CD1c-positive myeloid dendritic cell (primary cell): ENCODE results near the gene CIAO2B.
A peak's percentile ranks its signal among the peaks of the same experiment; 100 is the strongest.
"Not testable (repeated sequence)": the region's sequence is repeated elsewhere in the genome, so short reads cannot be mapped to it uniquely, and the experiment has no call there.

Experiments
- DNase-seq: peaks from one replicate; pipeline ENCODE4 v3.0.0-alpha.2; 2016; ENCODE audit errors: extremely low spot score

Gene CIAO2B

DNA sequence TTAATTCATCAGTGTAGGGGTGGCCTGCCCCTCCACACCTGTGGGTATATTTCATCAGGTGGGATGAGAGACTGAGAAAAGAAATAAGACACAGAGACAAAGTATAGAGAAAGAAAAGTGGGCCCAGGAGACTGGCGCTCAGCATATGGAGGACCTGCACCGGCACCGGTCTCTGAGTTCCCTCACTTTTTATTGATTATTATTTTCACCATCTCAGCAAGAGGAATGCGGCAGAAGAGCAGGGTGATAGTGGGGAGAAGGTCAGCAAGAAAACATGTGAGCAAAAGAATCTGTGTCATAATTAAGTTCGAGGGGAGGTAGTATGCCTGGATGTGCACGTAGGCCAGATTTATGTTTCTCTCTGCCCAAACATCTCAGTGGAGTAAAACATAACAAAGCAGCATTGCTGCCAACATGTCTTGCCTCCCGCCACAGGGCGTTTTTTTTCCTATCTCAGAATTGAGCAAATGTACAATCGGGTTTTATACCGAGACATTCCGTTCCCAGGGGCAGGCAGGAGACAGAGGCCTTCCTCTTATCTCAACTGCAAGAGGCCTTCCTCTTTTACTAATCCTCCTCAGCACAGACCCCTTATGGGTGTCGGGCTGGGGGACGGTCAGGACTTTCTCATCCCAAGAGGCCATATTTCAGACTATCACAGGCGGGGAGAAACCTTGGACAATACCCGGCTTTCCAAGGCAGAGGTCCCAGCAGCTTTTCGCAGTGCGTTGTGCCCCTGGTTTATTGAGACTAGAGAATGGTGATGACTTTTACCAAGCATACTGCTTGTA, 21.4 kb upstream of the CIAO2B start:
- DNase-seq = not testable (repeated sequence)

DNA sequence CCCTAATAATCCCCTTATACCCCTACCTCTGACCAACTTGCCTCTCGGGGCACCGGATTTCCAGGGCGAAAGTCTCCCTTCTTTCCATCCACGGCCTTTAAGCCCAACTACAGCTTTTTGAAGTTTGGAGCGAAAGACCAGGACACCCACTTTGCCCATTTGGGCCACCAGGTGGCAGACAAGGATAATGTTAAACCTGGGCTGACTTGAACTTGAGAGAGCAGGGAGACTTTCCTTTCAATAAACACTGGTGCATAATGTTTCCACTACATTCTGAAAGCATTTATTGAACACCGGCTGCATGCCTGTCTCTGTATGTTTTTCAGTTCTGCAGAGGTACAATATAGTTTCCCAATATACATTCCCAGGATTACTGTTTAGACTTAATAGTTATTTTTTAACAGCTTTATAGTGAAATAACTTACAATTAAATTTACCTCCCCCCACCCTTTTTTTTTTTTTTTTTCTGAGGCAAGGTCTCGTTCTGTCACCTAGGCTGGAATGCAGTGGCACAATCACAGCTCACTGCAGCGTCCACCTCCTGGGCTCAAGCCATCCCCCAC, 20.0 kb upstream of the CIAO2B start:
- peak; percentile 83 for DNase-seq

DNA sequence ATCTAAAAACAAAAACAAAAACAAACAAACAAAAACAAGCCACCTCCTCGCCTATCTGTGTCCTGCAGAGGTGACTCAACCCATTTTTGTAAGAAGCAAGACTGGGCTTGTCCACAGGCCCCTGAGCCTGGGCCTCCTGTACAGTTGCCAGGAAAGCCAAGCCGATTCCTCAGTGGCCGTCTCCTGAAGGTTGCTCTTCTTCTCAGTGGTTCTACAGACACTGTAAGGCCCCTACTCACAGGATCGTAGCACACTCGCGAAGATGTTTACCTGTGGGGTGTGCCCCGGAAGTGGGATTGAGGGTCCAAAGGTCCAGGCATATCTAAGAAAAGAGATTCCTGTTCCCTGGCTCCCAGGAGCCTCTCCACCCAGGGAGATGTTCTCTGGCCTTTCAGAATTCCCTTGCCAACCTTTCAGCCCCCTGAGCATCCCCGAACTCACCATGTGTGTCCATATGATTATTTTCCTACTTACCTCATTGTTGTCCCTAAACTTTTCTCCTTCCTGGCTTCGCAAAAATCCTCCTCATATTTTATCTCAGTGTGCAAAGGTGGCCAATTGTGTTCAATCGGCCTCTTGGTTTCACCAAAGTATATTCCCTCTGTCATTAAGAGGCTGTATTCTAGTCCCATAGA, 19.4 kb upstream of the CIAO2B start:
- no peak for DNase-seq

DNA sequence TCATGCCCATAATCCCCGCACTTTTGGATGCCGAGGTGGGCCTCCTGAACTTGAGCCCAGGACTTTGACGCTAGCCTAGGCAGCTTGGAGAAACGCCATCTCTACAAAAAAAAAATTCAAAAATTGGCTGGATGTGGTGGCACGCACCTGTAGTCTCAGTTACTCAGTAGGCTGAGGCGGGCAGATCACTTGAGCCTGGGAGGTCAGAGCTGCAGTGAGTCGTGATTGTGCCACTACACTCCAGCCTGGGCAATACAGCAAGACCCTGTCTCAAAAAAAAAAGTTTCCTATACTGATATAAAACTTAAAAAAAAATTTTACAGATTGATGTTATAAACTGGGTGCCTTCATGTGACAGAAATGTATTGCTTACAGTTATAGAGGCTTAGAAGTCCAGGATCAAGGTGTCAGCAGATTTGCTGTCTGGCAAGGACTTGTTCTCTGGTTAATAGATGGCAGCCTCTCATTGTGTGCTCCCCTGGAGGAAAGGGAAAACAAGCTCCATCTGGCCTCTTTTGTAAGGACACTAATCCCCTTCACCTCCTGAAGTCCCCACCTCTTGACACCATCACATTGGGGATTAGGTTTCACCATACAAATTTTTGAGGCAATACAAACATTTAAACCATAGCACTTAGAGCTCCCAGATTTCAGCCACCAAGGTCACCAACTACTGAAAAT, 18.4 kb upstream of the CIAO2B start:
- DNase-seq = no peak

DNA sequence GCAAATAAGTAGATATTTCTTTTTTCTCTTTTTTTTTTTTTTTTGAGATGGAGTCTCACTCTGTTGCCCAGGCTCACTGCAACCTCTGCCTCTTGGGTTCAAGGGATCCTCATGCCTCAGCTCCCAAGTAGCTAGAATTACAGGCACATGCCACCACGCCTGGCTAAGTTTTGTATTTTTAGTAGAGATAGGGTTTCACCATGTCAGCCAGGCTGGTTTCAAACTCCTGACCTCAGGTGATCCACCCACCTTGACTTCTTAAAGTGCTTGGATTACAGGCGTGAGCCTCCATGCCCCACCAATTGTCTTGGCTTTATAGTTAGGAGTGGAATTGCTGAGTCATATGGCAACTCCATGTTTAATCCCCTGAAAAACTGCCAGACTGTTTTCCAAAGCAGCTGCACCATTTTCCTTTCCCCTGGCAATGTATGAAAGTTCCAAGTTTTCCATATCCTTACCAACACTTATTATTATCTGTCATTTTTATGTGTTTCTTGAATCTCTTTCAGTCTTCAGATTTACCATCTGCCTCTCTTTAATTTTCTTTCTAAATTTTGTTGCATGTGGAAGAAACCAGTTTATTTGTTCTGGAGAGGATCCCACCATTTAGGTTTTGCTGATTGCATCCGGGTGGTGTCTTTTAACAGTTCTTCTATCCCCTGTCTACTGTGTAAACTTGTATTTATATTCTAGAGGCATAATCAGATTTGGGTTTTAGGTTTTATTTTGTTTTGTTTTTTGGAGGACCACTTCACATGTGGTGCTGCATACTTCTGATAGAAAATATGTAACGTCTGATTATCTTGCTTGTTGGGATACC, 17.0 kb upstream of the CIAO2B start:
- no peak for DNase-seq

DNA sequence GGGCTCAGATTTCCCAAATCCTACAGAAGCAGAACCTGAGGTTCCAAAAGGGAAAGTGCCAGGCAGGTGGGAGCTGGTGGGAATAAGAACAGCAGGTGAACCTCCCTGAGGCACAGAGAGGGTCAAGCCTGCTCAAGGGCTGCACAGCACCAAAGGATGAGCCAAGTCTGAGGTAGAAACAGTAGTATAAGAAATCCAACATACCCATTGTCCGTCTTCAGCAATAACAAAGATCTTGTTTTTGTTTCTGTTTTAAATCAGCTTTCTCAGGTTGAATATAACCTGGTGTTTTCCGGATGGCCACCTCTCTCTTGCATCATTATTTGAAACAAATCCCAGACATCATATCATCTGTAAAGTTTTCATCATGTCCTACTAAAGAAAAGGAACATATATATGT, 16.2 kb upstream of the CIAO2B start:
- DNase-seq = no peak

DNA sequence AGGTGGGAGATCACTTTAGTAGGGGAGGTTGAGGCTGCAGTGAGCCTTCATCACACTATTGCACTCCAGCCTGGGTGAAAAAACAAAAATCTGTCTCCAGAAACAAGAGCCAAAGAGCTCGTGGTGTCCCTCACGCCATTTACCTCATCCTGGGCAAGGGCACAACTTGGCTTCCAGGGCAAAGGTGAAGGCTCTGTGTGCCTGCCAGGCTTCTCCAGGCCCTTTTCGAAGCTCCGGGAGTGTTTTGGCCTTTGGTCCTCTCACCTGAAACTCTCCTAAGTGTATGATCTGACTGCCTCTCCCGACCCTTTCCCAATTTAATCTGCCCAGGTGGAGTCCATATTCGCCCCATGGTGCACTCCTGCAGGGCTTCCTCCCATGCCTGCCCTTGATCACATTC, 15.3 kb upstream of the CIAO2B start:
- no peak for DNase-seq

DNA sequence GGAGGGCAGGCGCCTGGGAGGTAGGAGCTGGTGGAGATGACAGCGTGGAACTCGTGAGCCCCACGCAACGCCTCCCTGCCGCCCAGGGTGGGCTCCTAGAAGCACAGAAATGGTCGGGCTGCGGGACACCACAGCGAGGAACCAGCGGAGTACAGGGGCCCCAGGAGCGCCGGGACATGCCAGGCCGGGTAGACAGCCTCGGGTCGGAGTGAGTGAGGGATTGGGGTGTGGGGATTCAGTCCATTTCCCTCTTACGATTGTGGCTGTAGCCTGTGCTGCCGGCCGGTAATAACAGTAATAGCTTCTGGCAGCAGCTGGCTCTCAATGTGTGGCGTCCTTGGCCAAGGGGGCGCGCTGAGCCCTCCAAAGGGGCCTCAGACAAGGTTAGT, 14.6 kb upstream of the CIAO2B start:
- no peak for DNase-seq

DNA sequence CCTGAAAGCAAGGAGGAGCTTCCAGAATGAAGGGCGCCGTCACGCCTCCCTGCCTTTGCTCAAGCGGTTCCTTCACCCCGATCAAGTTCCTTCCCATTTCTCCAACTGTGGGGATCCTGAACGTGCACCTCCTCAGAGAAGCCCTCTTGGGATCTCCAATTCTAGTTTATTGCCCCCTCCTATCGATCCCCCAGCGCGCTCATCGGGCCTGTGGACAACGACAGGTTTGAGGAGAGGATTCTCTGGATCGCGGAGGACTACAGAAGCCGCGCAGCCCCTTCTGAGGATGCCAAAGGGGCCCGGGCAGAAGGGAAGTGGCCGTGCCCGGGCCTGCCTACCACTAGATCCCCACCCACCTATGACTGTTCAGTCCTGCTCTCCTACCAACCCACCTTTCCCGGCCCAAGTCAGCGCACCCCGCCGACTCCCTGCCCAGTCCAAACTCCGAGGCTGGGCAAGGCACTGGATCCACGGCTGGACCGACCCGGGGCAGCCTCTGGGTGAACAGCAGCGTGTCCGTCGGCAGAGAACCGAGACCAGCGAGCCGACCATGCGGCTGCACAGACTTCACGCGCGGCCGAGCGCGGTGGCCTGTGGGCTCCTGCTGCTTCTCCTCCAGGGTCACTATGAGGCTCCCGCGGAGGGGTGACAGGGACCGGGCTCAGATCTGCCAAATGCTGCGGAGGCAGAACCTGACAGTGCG, 14.1 kb upstream of the CIAO2B start:
- peak; percentile 25 for DNase-seq

DNA sequence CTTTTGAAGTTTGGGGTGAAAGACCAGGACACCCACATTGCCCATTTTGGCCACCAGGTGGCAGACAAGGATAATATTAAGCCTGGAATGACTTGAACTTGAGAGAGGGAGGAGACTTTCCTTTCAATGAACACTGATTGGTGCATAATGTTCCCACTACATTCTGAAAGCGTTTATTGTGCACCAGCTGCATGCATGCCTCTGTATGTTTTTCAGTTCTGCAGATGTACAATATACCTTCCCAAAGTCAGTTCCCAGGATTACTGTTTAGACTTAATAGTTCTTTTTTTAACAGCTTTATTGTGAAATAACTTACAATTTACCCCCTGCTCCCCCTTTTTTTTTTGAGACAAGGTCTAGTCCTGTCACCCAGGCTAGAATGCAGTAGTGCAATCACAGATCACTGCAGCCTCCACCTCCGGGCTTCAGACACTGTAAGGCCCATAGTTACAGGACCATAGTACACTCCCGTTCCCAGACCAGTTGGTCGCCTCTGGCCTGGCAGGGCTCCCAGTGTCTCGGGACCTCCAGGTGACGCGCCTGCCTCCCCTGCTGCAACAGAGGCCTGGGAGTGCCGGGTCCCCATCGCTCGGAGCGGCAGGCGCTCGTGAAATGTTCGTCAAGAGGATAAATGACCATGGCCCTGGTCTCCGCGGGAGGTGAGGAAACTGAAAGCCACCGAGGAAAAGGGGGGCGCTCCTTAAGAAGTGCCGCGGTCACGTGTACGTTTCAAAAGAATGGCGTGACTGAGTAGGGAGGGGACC, 13.3 kb upstream of the CIAO2B start:
- peak; percentile 92 for DNase-seq

DNA sequence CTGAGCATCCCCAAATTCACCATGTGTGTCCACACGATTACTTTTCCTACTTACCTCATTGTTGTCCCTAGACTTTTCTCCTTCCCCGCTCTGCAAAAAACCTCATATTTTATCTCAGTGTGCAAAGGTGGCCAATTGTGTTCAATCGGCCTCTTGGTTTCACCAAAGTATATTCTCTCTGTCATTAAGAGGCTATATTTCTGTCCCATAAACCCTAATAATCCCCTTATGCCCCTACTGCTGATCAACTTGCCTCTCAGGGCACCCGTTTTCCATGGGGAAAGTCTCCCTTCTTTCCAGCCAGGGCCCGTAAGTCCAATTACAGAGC, 12.7 kb upstream of the CIAO2B start:
- no peak for DNase-seq

DNA sequence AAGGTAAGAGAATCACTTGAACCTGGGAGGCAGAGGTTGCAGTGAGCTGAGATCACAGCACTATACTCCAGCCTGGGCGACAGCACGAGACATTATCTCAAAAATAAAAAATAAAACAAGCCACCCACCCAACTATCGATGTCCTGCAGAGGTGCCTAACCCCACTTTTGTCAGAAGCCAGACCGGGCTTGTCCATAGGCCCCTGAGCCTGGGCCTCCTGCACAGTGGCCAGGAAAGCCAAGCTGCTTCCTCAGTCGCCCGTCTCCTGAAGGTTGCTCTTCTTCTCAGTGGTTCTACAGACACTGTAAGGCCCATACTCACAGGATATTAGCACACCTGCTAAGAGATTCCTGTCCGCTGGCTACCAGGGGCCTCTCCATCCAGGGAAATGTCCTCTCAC, 12.3 kb upstream of the CIAO2B start:
- DNase-seq = no peak

DNA sequence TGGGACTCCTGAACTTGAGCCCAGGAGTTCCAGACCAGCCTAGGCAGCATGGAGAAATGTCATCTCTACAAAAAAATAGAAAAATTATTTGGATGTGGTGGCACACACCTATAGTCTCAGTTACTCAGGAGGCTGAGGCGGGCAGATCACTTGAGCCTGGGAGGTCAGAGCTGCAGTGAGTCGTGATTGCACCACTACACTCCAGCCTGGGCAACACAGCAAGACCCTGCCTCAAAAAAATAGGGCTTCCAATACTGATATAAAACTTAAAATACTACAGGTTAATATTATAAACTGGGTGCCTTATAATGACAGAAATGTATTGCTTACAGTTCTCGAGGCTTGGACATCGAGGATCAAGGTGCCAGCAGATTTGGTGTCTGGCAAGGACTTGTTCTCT, 11.7 kb upstream of the CIAO2B start:
- no peak for DNase-seq

DNA sequence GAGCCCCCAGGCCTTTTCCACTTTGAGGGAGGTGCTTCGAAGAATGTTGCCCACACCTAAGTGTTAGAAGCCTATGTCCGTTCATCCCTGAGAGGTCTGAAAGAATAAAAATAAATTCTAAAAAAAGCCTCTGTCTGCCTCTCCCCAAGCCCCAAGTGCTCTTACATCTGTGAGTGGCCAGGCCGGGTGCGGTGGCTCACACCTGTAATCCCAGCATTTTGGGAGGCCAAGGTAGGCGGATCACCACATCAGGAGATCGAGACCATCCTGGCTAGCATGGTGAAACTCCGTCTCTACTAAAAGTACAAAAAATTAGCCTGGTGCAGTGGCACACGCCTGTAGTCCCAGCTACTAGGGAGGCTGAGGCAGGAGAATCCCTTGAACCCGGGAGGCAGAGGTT, 10.8 kb upstream of the CIAO2B start:
- DNase-seq = not testable (repeated sequence)

DNA sequence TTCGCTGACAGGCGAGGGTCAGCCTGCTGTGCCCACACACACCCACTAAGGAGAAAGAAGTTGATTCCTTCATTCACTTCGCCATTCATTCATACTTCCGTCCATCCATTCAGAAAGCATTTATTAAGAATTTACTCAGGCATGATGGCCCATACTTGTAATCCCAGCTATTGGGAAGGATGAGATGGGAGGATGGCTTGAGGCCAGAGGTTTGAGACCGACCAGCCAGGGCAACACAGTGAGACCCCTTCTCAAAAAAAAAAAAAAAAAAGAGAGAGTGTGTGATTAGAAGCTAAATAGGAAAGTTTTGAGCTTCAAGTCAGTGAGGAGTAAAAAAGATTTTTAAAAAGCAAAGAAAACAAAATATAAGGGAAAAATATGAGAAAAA, 9.8 kb upstream of the CIAO2B start:
- DNase-seq = no peak

DNA sequence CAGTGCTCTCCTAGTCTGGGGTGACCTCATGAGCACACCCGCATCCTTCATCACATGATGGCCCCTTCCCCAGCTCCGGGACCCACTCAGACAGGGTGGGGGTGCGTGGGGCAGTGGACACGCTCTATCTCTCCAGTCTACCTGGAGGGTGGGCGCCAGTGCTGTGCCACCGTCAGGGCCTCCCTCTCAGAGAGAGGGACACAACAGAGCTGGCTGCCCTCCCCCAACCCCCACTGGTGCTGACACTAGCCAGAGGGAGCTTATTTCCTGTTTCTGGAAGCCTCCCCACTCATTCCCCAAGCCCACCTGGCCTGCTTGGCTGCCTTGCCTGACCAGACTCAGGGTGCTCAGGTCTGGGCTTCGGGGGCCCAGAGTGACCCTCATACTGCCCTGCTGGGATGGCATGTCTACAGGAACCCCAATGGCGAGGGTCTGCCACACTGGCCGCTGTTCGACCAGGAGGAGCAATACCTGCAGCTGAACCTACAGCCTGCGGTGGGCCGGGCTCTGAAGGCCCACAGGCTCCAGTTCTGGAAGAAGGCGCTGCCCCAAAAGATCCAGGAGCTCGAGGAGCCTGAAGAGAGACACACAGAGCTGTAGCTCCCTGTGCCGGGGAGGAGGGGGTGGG, 9.3 kb upstream of the CIAO2B start:
- DNase-seq = no peak

DNA sequence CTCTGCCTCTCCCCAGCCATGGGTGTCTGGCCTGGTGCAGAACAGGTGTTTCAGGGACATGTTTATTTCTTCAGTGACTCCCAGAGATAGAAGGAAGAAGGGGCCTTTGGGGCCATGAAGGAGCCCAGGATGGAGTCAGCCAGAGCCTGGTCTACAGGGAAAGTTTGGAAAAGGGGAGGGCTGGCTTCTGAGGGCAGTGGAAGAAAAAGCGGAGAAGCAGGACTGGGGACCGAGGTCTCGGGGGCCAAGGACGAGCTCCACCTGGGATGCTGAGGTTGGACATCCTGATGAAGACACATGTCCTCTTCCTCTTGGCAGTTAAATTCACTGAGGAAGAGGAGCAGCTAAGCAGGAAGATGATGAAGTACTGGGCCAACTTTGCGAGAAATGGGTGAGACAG, 8.8 kb upstream of the CIAO2B start:
- DNase-seq = no peak

DNA sequence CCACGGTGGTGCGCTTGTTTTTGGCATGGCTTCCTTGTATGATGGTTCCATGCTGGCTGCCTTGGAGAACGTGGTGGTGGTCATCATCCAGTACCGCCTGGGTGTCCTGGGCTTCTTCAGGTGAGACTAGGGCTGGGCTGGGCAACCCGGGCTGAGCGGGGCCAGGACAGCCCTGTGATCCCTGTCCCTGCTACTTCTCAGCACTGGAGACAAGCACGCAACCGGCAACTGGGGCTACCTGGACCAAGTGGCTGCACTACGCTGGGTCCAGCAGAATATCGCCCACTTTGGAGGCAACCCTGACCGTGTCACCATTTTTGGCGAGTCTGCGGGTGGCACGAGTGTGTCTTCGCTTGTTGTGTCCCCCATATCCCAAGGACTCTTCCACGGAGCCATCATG, 6.0 kb upstream of the CIAO2B start:
- no peak for DNase-seq

DNA sequence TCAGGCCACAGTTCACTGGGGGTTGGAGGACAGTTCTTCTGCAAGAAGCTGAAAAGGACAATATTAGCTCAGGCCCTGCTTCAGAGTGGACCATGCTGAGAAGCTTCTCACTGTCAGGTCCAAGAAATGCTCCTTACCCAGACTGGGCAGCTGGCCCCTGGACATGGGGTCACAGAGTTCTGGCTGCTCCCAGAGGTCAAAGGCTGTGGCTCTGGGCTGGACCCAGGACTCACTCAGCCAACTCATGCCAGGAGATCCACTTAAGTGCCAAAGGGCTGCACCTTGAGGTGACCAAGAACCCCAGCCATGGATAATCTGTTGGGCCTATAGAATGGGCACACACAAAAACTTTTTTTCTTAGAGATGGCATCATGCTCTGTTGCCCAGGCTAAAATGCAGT, 5.2 kb upstream of the CIAO2B start:
- DNase-seq = no peak

DNA sequence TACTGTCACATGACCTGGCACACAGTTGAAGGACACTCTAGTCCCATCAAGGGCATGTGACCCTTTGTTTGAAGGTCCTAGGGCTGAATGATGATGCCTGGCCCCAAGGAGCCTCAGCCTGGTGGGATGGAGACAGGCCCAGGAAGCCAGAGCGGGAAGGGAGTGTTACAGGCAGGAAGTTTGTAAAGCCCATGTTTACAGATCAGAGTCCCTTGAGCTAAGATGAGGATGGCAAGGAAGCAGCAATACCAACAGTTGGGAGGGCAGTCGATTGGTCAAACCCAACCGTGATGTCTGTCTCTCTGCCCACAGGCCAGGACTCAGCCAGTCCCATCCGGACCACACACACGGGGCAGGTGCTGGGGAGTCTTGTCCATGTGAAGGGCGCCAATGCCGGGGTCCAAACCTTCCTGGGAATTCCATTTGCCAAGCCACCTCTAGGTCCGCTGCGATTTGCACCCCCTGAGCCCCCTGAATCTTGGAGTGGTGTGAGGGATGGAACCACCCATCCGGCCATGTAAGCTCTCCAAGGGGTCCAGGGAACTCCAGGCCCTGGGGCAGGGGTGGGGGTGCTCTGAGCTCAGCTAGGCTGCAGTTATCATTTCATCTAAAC, 3.6 kb upstream of the CIAO2B start:
- DNase-seq = no peak
